Cortex of kidney (tissue), 1 donor: Measurements from ENCODE around the gene AVP.

Source experiments
- DNase-seq: peaks from one replicate; lab custom pipeline; 2025; lab: John Stamatoyannopoulos, UW

The AVP gene

DNA sequence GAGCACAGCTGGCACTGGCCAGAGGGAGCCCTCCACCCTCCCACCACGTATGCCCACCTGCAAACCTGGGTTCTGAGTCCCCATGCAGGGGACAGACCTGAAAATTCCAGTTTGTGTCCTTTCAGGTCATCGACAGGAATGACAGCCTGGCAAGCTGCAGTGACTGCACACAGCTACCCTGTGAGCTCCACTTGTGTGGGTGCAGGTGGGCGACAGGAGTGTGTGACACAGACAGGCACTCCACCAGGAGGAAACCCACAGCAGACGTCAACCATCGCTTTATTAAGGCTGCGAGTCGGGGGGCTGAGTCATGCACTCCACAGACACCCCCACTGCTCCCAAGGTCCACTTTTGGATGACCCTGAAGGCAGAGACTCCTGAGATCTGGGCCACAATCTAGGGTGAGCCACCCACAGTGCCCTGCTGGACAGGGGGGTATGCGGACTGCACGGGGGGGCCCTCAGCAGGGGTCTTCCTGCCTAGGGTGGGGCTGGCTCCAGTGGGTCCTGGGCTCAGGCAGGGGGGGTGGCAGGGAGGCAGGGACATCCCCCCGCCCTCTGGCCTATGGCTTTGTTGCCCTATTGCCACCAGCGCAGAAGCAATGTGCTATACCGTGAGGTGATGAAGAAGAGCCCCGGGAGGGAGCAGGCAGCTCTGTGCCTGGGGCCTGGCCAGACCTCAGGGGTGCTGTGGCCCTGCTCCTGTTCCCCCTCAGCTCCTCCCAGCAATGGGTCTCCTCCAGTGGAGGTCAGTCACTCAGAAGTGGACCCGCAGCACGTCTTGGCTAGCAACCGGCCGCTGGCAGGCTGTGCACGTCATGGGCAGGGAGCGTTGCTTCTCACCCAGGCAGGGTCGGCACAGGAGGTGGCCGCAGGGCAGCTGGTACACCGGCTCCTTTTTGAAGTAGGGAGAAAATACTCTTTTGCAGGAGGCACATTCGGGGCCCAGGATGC lies 25.1 kb upstream of the AVP start:
- no peak for DNase-seq

DNA sequence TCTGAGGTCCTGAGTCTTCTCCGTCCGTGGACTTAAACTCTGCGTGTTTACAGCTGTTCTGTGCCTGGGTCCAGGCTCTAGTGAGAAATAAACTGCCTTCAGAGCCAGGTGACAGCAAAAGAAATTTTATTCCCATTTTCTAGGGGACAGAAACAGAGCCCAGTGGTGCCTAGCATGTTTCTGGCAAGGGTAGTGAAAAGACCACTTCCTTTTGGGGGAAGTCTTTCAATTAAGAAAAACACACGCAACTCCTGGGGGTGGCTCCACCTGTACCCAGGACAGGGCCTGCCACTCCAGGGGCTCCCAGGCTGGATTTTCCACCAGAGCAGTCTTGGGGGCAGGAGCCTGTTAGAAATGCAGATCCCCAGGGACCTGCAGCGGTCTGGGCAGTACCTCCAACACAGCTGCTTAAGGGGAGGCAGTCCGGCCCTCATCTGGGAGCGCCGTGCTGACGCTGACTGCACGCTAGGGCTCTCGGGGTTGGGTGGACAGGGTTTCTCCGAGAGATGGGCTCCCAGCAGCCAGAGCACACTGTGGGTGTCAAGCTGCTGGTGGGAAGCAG lies 23.0 kb upstream of the AVP start:
- DNase-seq: no peak

DNA sequence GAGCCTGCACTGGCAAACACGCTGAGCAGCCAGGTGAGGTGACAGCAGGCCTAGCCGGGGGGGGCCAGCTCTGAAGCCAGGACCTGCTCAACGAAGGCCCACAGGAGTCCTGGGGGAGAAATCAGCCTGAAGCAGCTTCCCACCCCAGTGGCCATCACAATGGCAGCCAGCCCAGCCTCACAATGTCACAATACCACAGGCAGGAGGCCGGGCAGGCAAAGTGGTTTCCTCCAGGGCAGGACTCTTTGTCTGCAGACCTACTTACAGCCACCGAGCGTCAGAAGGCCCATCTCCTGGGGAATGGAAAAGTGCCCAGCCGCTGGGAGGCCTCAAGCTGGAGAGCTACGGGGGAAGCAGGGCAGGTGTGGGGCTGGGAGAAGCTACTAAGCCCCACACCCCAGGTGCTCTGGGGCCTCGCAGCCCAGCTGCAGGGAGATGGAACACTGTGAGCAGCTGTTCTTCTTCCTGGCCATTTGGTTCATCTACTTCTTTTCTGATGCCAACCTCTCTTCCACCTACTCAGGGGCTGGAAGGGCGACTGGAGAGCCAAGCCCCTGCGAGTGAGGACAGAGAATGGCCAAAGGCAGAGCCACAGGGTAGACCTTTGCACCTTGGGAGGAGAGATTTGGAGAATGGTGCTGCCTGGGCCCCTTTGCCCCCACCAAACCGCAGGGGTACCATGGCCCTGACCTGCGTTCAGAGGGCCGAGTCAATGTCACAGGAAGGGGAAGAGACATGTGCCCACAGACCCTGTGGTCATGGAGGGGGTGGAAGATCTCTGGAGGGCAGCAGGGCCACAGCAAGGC lies 22.3 kb upstream of the AVP start:
- no peak for DNase-seq

DNA sequence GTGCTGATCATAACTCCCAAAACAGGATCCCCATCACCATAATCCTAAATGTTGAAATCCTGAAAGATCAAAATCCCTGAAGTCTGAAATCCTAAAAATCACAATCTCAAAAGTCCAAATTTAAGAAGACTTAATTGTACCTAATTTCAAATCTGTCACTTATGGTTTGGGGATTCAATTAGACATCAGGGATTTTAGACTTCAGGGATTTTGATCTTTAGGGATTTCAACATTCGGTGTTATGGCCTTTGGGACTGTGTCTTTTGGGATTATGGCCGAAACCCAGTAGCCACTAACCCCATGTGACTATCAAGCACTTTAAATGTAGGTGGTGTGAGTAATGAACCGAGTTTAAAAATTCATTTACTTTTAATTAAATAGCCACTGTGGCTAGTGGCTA lies 21.7 kb upstream of the AVP start:
- DNase-seq: no peak

DNA sequence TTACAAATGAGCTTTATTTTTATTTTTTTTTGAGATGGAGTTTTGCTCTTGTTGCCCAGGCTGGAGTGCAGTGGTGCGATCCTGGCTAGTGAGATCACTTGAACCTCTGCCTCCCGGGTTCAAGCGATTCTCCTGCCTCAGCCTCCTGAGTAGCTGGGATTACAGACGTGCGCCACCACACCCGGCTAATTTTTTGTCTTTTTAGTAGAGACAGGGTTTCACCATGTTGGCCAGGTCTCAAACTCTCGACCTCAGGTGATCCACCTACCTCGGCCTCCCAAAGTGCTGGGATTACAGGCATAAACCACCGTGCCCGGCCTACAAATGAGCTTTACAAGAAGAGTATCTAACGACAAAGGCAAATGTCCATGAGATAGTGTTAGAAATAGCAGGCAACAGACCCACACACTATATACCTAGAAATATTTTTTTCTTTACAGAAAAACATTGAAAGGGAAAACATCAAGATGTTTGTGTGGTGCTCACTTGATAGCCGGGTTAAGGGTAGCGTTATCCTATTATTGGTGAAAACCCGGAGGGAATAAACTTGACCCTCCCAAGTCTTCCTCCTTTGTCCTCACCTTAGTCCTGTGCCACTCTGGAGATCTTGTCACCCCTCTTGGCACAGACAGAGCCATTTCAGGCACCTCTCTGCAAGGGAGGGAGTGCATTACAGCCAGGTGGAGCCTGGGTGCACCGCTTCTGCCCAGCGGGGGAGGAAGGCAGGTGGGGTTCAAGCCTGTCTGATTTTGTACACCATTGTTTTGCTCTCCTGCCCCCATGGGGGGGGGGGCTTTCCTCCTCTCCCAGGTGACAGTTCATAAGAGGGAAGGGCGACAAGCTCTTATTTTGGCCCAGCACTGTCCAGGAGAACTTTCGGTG lies 21.0 kb upstream of the AVP start:
- DNase-seq: no peak

DNA sequence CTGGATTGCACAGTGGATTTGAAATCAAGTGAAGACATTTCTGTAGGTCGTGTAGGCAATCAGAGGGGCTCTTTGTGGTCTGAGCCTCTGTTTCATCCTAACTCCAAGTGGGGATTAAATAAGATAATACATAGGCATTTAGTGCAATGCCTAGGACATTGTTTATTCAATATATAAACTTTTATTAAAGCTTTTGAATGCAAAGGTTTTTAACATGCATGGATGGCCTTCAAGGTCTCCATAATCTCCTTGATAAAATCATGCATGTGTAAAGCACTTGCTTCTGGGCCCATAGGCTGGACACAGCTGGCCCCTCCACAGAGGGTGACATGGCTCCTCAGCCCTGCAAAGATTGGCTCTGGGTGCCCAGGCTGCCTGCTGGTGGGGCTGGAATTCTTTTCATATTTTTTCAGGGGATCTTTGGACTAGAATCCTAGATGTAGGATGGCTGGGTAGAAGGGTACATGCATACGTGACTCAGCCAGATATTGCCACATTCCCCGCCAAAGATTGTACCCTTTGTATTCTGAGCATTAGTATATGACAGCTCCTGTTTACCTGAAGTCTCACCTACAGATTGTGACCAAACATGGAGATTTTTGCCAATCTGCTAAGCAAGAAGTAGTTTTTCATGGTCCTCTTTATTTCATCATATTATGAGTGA lies 19.0 kb upstream of the AVP start:
- no peak for DNase-seq

DNA sequence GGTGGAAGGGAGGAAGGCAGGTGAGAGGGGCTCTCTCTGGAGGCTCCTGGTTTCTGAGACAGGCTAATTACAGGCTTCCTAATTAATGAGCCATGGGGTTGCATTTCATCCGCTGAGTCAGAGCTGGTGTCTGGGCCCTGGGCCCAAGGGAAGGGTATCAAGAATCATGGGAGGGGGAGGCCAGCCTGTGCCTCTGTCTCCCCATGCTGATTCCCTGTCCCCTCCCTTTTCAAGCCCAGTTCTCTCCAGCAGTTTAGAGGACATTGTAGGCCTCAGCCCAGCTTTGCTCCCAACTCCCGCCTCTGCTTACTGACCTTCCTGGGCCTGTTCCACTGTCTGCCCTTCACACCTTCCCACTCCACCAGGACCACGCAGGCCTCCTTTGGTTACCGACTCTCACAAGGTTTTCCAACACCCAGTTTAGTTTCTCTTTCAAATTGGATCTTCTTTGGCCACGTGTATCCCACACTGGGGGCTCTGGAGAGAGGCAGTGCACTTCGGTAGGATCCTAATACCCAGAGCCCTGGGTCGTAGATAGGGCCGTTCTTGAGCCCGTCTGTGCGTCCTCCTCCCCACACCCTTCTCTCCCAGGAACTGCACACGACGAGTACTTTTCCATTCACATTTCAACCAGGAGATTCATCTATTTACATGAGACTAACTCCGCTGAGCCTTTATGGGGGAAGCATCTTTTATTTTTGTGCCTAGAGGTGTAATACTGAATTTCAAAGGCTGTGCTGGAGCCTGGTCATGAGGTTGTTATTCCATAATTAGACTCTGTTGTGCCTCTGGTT lies 18.2 kb upstream of the AVP start:
- no peak for DNase-seq

DNA sequence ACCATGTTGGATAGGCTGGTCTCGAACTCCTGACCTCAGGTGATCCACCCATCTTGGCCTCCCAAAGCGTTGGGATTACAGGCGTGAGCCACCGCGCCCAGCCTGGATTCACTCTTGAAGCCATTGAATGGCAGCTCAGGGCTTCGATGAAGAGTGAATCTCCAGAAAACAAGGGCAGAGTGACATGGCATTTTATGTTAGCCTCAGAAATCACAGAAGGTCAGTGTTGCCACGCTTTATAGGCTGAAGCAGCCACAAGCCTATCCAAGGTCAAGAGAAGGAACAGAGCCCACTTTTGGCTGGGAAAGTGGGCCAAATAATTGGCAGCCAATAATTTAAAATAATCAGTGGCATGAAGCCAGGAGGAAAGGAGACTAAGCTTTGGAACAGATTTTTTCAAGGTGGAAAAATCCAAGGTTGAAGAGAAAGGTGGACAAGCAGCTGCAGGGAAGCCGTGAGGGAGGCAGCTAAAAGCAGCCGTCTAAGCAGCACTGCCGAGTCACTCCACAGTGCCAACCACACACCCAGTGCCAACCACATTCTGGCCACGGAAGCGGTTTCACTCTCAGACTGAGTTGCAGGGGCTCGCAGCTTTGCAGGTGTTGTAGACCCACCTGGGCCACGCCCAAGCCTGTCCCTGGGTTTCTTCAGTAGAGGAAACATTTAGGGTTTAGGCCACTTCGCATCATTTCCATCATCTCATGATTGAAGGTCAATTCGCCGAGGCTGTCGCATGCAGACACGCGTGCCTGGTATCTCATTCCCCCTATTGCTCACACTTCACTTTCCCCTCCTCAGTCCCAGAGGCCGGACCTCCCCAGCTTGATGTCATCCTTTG lies 17.4 kb upstream of the AVP start:
- DNase-seq: no peak

DNA sequence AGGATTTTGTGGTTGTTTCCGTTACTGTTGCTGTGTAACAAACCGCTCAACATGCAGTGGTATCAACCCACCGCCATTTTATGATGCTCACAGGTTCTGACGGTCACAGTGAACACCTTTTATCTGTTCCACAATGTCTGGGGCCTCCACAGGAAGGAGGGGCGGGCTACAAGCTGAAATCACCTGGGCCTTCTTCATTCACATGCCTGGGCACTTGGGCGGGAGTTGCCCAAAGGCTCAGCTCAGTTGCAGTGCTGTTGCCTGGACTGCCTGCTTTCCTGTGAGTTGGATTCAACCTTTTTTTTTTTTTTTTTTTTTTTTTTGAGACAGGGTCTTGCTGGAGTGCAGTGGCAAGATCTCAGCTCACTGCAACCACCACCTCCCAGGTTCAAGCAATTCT lies 16.7 kb upstream of the AVP start:
- no peak for DNase-seq

DNA sequence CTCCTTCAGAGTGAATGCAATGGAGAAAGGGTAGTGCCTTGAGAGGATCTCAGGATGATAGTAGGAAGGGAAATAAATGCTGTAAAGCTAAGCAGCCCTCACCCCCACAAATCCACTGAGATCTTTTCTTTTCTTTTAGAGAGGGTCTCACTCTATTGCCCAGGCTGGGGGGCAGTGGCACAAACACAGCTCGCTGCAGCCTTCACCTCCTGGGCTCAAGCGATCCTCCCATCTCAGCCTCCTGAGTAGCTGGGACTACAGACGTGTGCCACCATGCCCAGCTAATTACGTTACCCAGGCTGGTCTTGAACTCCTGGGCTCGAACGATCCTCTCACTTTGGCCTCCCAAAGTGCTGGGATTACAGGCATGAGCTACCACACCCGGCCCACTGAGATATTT lies 16.0 kb upstream of the AVP start:
- no peak for DNase-seq

DNA sequence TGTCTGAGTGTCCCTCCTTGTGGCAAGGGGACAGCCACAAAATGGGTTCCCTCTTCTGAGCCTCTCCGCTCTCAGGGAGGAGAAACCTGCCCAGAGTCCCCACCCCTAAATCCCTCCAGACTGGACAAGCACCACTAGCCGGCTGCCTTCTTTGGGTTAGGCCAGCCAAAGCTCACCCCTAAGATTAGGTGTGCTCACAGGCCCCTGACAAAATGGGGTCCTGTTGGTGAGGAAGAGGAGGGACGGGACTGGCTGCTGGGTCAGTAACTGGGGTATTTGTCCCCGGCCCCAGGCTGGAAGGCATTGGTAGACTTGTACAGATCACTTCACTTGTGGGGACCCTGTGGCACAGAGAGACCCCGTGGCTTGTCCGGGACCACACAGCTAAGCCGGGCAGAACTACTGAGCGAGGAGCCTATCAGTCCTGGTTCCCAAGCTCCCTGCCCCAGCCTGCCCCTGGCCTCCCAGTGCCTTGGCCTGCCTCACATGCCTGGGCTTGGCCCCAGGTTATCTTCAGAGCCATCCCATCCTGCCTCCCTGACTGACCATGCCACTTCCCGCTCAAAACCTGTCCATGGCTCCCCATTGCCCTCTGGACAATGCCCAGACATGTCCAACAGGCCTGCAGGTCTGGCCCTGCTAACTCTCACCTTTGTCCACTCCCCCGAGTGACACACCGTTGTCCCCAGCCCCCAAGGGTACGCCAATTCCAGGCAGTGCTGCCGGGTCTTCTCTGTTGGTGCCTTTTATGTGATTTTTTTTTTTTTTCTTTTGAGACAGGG lies 10.5 kb upstream of the AVP start:
- DNase-seq: no peak

DNA sequence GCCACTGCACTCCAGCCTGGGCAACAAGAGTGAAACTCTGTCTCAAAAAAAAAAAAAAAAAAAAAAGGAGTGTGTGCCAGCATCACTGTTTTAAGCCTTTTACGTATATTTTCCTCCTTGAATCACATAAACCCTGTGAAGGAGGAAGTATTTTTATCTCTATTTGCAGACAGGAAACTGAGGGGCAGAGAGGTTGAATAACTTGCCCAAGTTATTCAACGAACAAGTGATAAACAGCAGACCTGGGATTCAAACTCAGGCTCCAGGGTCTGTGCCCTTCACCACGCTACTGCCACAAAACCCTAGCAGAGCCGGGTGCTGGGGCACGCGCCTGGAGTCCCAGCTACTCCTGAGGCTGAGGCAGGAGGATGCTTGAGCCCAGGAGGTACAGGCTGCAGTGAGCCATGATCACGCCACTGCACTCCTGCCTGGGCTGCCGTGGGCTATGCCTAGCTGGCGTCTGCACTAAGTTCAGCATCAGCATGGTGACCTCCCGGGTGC lies 9.4 kb upstream of the AVP start:
- DNase-seq: no peak

DNA sequence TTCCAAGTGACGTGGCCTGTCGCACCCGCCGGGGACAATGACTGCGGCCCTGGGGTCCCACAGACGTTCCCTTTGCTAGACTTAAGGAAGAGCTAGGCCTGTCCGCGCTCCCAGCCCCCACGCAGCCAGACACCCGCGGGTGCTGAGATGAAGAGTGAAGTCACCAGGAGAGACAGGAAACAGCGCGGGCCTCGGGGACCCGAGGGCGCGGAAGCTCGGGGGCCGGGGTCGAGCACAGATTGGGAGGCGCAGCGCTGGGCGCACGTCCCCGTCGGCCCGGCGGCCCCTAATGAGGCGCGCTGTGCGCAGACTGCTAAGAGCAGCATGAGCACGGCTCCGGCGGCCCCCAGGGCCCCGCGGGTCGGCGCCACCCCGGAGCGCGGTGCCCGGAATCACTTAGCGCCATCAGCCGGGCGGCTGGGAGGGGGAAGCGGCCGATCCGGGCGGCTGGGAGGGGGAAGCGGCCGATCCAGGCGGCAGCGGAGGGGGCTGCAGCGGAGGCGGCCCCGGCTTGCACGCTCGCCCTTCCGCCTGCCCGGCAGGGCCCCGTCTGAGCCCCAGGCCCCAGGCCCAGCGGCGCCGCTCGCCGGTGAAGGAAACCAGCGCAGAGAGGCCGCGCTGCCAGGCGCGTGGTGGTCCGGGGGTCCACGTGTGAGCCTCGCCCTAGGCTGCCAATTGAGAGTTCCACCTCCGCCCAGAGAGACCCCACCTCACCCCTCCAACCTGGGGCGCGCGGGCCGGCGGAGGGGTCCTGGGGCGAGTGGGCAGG lies 8.3 kb upstream of the AVP start:
- no peak for DNase-seq

DNA sequence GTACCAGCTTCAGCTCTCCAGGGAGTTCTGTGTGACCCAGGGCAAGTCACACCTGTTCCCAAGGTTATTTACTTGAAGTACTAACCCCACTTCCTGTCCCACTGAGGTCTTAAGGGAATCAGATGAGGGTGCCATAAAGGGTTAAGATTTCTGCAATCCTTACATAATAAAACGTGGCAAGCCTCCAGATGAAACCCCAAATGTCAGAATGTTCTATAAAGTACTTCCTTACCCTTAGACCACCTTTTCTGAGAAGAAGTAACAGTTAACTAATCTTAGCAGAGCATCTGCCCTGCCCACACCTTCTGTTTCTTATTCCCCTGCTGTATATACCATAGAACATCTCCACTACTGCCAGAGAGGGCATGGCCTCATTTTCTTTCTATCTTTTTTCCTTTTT lies 6.0 kb upstream of the AVP start:
- no peak for DNase-seq

DNA sequence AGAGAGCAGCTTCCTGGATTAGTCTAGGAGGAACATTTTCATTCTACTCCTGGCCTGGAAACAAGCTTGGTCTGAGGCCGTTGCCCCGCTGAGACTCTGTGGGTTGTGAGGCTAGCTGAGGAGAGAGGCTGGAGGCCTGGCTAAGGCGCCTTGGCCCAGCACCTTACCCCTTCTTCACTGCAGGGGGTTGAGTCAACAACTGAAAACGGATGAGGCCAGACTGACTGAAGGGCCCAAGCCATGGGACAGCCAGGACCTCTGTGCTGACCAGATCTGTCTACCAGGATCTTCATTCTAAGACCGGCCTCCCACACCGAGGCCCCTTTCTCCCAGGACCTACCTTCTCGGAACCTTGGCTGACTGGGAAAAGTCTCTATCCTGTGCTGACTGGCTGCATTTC lies 3.5 kb upstream of the AVP start:
- no peak for DNase-seq

DNA sequence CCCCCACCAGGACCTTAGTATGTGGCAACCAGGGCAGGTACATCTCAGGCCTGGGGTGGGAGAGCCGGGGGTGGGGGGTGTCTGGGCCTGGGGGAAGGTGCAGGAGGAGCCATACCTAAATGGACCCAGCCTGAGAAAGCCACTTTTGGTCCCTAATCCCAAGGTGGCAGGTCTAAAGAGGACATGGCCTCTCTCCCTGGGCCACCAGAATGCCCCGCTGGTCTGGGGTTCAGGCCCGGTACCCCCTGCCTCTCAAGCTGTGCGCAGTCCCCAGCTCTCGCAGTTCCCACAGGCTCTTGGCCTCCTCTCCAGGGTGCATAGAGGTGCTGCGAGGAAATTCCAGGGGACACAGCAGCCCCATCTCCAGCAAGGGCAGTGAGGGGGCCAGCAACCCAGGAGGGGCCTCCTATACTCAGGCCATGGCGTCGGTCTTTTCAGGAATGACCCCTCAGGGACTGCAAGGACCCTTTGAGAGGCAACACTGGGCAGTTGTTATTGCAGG lies 1.1 kb upstream of the AVP start:
- DNase-seq: no peak

DNA sequence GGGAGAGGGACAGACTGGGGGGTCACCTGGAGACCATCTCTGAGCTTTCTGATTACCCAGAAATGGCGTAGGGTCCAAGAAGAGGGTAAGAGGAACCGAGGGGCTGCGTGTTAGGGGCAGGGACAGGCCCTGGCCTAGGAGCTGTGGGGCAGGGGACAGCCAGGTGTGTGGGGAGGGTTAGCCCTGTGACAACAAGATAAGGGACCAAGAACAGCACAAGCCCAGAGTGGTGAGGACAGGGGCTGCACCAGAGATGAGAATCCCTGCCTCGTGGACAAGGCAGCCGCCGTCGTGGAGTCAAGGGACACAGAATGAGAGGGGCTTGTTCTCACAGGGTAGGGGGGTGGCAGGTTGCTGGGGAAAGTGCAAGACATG lies 449 bp upstream of the AVP start:
- DNase-seq: no peak
